T-helper 2 cell treated with Interferon-gamma antibody and Interleukin-4, amounts not matched to agents 100 ng/mL and 5 ng/mL, for 36 hours (primary cell): ENCODE data around the gene NR6A1. TPM values are rescaled to one million over a fixed set of nuclear protein-coding genes. Genes with fewer than 3 reads are reported as not detected.
"Not testable (repeated sequence)": the region's sequence is repeated elsewhere in the genome, so short reads cannot be mapped to it uniquely, and the experiment has no call there.

Experiments used
- intact Hi-C: fragments of 100-400 bp; cut with micrococcal nuclease; formaldehyde crosslinking; loops from one replicate; pipeline ENCODE4 v1.15.1; 2023
- total RNA-seq: library from RNA; stranded (reverse); gene quantifications from 2 replicates; pipeline ENCODE4 v1.2.3, GENCODE V29; 2022

Gene NR6A1
- total RNA-seq, 1 donor from 2014 or later, result 0.50 TPM

DNA sequence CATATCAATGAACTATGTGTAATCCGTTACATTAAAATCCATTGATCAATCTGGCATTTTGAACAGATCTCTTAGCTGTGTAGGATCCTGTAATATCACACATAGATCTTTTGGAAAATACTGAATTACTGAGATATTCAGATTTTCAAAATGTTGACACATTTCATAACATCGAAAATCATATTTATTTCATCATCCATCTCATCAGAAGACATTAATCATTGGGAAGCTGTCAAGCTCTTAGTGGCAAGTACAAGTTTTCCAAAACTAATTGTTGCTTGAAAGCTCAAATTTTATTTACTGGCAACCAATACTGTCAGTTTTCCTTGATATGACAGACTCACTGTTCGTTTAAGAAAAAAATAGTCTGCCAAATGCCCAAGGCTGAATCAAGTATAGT lies 8.5 kb downstream of the NR6A1 start:
- intact Hi-C loops, result no loop called here

DNA sequence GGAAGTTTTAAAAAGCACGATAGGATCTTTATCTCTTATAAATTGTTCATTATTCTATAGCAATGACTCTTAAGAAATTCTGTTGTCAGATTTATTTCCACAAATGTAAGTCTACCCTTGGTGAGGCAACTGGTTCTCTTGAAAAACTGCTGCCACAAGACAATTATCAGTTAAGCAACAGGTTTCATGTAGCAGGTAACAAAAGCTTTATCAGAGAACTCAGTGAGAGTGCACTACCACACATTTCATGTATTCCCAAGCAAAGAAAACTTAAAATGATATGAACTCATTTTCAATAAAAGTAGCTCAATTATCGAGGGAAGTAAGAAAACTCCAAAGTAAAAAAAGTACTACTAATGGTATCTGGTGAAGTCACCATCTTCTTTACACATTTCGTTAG lies 9.4 kb downstream of the NR6A1 start:
- intact Hi-C loops, result no loop called here

DNA sequence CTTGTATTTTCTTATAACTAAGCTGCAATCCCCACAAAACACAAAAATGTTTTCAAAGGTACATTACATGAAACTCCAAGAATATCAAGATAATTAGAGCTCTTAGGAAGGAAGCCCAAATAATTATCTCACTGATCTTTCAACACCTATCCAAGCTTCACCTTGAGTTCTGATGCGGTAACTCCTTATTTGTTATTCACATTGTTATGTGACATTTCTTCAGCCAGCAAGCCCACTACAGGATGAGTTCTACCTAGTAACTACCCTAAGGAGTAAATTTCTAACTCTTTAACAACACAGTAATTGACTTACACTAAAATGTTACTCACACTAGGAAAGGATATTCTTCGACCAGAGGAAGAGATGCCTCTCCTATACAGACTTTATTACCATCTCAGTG lies 9.9 kb downstream of the NR6A1 start:
- intact Hi-C loops, result no loop called here

DNA sequence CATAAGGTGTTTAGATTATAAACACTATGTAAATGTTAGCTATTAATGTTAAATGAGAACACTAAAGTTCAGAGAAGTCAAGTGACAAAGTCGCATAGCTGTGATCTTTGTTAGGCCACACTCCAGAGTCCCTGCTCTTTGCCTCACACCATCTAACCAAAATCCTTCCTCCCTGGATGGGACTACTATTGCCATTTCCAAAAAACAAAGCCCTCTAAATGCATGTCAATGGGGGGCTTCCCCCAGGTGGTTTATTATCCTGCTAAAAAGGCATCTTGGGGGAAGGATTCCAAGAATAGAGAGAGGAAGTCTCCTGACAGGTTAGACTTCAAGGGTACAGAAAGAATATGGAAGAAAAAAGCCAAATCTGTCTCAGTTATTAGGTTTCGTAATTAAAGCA lies 10.4 kb downstream of the NR6A1 start:
- intact Hi-C loops, result no loop called here

DNA sequence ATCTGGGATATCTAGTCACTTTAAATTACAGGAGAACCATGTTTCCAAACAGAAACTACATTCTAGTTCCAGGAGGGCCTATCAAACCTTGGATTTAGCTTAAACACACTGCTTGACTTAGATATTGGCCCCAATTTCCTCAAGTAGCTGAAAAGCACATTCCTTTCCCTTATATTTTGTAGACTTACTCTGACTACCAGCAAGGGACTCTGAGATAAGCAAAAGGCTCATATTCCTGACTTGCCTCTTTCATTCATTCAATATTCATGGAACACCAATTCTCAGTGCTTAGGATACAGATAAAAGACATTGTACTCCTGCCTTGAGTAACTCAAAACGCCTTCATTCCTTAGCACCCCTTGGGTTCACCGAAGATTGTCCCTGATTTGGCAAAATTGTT lies 11.8 kb downstream of the NR6A1 start:
- intact Hi-C loops, result no loop called here

DNA sequence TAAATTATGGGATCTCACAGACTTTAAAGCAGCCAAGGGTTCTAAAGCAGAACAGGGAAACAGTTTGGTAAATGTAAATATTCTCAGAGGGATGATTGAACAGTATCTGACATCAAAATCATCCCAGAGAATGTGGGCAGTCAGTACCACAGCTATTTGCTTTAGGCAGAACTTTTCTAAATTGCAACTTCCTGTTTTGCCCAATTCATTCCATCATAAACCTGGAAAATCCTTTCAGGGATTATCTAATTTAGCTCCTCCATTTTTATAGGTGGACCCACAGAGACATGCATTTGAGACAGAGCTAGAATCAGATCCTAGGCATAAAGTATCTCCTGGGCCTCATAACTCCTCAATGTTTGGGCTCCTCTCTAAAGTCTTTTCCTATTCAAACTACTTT lies 12.4 kb downstream of the NR6A1 start:
- intact Hi-C loops, result no loop called here

DNA sequence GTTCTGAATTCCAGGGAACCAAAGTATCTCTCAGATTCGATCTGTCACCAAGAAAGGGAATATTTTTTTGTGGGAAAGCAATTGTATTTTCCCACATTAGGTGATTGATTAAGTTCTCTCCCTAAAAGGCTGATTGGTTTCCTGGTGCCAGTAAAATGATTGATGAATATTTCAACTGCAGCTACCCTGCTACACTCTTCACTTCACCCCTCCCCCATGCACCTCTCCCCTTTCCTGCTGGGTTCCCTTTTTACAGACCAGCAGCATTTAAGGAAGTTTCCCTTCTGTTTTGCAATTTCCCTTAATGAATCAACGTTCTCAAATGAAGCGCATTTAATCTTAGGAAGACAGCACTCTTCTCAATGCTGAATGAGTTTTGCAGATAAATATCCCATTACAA lies 13.1 kb downstream of the NR6A1 start:
- intact Hi-C loops, result no loop called here

DNA sequence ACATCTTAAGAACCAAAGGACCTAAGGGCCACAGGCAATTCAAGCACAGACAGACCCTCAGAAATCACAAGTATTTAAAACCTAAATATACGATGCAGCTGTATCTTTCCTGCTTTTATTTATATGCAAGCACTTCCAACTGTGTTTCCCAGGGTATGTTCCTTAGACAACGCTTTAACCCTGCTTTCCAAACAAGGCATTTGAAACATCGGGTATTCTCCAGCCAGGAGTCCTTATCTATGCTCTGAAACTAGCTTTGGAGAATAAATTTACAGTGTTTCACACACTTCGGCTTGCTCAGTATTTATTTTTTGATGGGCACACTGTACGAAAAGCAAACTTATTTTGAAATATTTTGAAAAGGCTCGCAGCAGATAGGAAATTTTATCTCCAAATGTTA lies 13.5 kb downstream of the NR6A1 start:
- intact Hi-C loops, result no loop called here

DNA sequence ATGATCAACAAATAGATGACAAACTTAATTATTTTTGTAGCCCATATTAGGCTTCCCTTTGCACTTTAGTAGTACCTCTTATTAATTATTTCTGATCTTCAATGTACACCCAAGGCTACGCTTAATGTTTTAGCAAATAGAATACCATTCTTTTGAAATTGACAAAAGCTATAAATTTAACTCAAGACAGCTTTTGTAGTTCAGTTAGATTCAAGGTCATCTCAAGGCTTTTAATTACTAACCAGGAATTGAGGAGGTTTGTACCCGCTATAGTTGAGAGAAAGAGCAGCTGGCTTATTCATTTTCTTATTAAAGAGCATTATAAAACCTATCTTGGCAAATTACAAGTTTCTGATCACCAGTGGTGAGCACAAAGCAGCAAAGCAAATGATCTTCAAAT lies 15.1 kb downstream of the NR6A1 start:
- intact Hi-C loops, result no loop called here

DNA sequence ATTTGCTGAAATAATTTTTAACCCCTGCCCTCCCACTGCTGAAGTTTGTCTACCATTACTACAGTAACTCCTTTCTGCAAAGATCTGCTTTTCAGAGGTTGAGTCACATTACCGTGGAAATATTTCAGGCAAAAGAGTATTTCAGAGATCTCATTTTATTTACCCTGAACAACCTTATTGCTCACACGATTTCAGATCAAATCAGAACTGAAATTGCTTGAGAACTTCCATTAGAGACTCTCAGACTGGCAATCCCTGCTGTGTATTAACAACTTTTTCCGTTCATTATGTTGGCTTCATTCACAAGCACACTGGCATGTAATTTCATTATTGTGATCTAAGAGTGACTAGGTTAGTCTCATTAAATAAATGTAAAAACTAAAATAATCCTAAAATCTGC lies 16.1 kb downstream of the NR6A1 start:
- intact Hi-C loops, result no loop called here

DNA sequence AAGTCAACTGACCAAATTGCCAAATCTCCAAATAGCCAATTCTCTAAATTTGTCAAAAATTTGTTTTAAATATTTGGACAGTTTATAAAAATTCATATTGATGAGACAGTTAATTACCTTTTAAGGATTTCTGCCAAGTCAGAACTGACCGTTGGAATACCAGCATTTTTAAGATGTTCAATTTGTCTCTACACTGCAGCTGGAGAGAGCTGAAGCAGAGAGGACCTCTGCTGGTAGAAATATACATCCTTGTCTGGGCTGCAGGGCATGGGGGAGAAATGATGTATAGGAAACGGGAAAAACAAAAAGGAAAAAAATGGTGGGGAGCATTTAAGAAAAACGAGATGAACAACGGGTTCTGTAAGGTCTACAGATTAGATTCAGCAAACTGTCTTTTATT lies 16.8 kb downstream of the NR6A1 start:
- intact Hi-C loops, result no loop called here

DNA sequence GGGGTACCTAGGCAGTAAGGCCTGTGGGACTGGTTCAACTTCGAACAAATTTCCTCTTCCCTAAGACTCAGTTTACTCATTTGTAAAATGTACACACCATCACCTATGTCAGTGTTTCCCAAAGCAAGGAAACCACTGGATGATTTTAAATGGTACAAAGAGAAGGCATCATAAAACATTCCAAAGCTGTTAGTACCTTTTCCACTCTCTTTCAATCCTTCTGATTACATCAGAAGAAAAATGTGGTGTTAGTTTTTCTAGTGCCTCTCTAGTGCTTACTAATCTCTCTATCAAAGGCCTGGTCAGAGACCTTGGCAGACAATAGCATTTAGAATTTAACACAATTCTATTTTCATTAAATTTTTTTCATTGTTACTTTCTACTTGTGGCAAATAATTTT lies 18.1 kb downstream of the NR6A1 start:
- intact Hi-C loops, result no loop called here

DNA sequence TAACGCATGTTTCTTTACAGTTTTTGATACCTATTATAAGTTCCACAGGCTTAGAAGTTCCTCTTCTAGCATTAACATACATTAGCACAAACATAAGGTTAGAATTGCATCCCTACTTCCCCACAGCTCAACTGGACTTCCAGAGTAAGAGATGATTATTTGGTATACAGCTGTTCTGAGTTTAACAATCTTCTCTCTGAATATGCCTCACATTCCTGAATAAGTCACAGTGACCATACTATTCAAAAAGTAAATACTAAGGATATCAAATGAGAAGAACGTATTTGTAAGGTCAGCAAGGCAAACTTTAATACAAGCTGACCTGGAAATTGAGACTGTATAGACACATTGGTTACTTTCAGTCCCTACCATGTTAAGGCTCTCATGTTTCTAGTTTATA lies 21.3 kb downstream of the NR6A1 start:
- intact Hi-C loops, result no loop called here

DNA sequence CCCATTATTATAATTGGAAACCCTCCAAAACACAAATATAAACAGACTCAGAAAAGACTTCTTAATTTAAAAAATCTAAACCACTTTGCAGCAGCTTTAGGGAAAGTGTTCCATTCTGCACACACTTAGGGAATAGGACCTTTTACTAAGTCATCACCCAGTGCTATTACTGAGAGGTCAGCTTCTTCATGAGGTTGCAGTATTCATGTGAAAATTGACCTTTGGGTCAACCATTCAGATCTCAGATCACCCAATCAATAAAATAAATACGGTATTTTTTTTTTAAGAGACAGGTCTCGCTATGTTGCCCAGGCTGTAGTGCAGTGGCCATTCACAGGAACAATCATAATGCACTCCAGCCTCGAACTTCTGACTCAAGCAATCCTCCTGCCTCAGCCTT lies 21.8 kb downstream of the NR6A1 start:
- intact Hi-C loops, result no loop called here

DNA sequence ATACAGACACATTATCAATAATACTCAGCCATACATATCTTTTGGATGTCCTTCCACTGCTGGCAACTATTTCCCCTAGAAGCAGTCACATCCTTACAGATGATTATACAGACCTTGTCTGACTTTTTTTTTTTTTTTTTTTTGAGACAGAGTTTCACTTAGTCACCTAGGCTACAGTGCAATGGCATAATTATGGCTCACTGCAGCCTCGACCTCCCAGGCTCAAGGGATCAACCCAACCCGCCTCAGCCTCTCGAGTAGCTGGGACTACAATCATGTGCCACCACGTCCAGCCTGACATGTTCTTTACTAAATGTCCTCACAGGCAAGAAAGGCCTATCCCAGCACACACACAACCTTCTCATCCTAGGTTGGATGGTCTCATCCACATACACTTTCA lies 24.0 kb downstream of the NR6A1 start:
- intact Hi-C loops, result no loop called here

DNA sequence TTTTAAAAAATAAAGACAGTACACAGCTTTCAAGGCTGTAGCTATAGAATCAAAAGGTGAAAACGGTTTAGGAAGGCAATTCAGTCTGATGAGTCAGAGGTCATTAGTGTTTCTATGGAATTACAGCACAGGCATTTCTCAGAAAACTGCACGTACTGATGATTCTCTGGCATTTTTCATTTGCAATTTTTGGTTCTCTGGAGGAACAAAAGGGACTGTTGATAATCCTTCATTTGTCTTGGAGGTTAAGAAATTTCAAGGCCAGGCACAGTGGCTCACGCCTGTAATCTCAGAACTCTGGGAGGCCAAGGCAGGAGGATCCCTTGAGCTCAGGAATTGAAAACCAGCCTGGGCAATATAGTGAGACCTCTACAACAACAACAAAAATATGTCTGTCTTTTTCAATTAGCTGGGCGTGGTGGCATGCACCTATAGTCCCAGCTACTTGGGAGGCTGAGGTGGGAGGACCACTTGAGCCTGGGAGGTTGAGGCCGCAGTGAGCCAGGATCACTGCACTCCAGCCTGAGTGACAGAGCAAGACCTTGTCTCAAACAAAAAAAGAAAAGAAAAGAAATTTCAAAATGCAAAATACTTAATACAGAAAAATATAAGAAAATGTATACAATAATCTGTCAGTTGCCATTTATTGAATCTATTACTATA lies 27.3 kb downstream of the NR6A1 start:
- intact Hi-C loops, result no loop called here

DNA sequence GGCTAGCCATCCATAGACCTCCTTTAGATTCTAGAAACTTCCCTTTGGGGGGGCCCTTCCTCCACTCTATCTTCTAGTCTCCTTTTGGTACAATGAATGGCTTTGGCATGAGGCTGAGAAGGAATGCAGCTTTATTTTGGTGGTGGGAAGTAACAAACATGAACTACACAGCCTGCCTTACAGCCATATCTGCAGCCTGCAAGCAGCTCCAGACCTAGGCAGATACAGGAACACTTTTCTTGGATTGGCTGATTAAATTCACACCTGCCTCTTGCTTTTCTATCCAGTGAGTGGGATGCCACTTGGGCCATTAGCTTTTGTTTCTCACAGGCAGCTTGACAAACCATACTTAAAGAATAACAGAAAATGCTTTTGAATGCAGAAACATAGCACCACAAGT lies 28.2 kb downstream of the NR6A1 start:
- intact Hi-C loops, result loop anchor here (1.0 kb wide), 1 partner anchor 12 kb away; no protein-coding TSS in a partner anchor

DNA sequence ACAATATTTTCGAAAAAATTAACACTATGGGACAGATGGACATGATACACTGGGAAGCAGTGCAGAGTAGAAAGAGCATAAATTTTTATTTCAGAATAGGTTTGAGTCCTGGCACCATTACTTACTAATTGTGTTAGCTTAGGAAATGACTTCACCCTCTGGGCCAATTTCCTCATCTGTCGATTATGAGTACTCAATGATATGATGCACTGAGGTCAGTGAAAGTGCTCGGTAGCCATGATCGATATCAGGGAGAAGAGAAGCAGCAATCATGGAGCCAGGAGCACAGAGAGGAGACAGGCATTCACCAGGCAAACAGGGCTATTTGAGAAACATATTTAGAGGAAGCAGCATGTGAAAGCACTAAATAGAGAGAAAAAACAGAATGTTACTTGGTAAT lies 29.4 kb downstream of the NR6A1 start:
- intact Hi-C loops, result loop anchor here (1.0 kb wide), 1 partner anchor 10 kb away; no protein-coding TSS in a partner anchor

DNA sequence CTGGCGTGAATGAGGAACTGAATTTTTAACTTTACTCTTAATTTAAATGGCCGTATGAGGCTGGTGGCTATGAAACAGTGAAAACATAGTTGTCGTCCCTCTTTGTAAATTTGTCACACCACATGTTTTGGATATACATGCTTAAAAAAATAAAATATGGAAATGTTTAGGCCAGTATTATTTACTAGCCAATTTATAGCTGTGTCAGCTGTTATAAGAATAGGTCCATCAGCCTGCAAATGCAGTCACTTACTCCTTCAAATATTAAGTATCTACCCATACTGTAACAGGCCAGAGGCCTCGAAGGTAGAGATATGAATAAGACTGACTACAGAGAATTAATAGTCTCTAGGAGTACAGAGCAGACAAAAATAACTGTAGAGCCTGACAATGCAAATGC lies 30.0 kb downstream of the NR6A1 start:
- intact Hi-C loops, result no loop called here

DNA sequence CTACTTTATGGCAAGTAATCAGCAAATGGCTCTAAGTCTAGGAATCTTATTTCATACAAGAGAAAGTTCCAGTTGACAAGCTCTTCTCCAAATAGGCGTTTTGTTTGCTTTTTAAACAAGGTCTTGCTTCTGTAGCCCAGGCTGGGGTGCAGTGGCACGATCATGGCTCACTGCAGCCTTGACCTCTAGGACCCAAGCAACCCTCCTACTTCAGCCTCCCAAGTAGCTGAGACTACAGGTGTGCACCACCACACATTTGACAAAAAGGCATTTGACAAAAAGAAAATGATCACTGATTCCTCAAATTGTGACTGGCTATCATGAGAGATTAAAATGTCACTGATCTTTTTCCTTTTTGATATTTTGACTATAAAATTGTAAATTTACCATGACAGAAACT lies 31.8 kb downstream of the NR6A1 start:
- intact Hi-C loops, result no loop called here

DNA sequence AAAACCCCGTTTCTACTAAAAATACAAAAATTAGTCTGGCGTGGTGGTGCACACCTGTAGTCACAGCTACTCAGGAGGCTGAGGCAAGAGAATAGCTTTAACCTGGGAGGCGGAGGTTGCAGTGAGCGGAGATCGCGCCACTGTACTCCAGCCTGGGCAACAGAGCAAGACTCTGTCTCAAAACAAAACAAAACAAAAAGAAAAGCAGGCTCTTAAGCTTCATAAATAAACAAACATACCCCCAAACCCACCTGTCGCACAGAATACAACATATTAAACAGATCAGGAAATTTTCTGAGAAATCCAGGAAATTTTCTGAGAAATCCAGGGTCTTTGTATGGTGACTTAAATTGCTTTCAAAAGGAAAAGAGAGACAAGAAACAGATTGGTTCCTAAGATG lies 33.0 kb downstream of the NR6A1 start:
- intact Hi-C loops, result not testable (repeated sequence)

DNA sequence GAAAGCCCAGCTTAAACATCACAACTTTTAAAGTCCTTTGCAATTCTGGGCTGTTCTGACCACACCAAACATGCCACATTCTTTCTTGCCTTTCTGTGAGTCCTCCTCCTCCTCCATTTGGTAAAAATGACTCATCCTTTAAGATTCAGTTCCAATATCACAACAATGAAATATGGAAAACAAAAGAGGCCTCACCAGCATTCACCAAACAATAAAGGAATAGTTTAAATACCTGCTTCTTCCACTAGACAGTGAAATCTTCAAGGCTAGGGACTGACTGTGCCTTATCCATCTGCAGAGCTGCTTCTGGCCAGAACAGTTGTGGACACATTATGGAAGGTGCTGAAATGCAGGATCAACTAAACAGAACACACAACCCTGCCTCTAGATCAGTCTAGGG lies 36.0 kb downstream of the NR6A1 start:
- intact Hi-C loops, result no loop called here

DNA sequence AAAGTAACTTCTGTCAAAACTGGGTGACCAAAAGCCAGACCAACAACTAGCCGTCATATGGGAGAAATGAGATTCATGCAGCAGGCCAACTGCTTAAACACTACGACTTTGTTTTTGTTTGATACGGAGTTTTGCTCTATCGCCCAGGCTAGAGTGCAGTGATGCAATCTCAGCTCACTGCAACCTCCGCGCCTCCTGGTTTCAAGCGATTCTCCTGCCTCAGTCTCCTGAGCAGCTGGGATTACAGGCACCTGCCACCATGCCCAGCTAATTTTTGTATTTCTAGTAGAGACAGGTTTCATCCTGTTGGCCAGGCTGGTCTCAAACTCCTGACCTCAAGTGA lies 36.4 kb downstream of the NR6A1 start:
- intact Hi-C loops, result not testable (repeated sequence)
